SK-MEL-5 (cell line): ENCODE data around the gene ARNT2. TPM values are rescaled to one million over a fixed set of nuclear protein-coding genes. Genes with fewer than 3 reads are reported as not detected.

Experiments used
- DNase-seq: peaks from one replicate; pipeline ENCODE4 v3.0.0-alpha.2; 2016; ENCODE audit warnings: low read depth, low spot score
- in situ Hi-C: cut with HindIII; loops from 2 replicates; pipeline ENCODE4 v1.10.0; 2016; ENCODE audit warnings: low sequenced_read_pairs, high pct_unique_total_duplicates, low pct_unique_long_range_greater_than_20kb
- total RNA-seq: library from RNA; depleted of rRNA; stranded (reverse); fragments of >200 nt; shearing (Covaris generic); gene quantifications from 2 replicates; pipeline ENCODE4 v1.2.3, GENCODE V29; 2014

The ARNT2 gene
- total RNA-seq, 1 experiment from 2014 or later, result 33.6 TPM

GRCh38 chr15:80550219-80550907 lies 146.2 kb downstream of the ARNT2 start:
- in situ Hi-C loops, result no loop called here
- no peak for DNase-seq

GRCh38 chr15:80550908-80551260 lies 146.7 kb downstream of the ARNT2 start:
- in situ Hi-C loops, result no loop called here
- DNase-seq, result no peak

GRCh38 chr15:80551348-80551747 lies 147.2 kb downstream of the ARNT2 start:
- no peak for DNase-seq
- in situ Hi-C loops, result no loop called here

GRCh38 chr15:80554560-80554959 lies 150.4 kb downstream of the ARNT2 start:
- in situ Hi-C loops, result no loop called here
- no peak for DNase-seq

- in situ Hi-C loops, result no loop called here
- no peak for DNase-seq
Measured at GRCh38 chr15:80556694-80557367, 152.6 kb downstream of the ARNT2 start.

- no peak for DNase-seq
- in situ Hi-C loops, result no loop called here
Measured at GRCh38 chr15:80557441-80558234, 153.5 kb downstream of the ARNT2 start.

GRCh38 chr15:80558631-80559319 lies 154.6 kb downstream of the ARNT2 start:
- in situ Hi-C loops, result no loop called here
- no peak for DNase-seq

GRCh38 chr15:80559320-80559693 lies 155.1 kb downstream of the ARNT2 start:
- no peak for DNase-seq
- in situ Hi-C loops, result no loop called here

- no peak for DNase-seq
- in situ Hi-C loops, result no loop called here
Measured at GRCh38 chr15:80559761-80560160, 155.6 kb downstream of the ARNT2 start.

GRCh38 chr15:80560601-80561400 lies 156.6 kb downstream of the ARNT2 start:
- in situ Hi-C loops, result no loop called here
- DNase-seq, result no peak

- in situ Hi-C loops, result no loop called here
- no peak for DNase-seq
Measured at GRCh38 chr15:80561500-80561899, 157.3 kb downstream of the ARNT2 start.

GRCh38 chr15:80562033-80562432 lies 157.9 kb downstream of the ARNT2 start:
- DNase-seq, result peak; percentile 38
- in situ Hi-C loops, result no loop called here

GRCh38 chr15:80562846-80563245 lies 158.7 kb downstream of the ARNT2 start:
- in situ Hi-C loops, result no loop called here
- DNase-seq, result no peak

- in situ Hi-C loops, result no loop called here
- DNase-seq, result no peak
Measured at GRCh38 chr15:80563372-80563997, 159.3 kb downstream of the ARNT2 start.

- in situ Hi-C loops, result no loop called here
Measured at GRCh38 chr15:80564056-80564455, 159.9 kb downstream of the ARNT2 start.

GRCh38 chr15:80565398-80565797 lies 161.2 kb downstream of the ARNT2 start:
- in situ Hi-C loops, result no loop called here
- DNase-seq, result no peak

More at GRCh38 chr15:80564056-80564455, 159.9 kb downstream of the ARNT2 start:
- no peak for DNase-seq

GRCh38 chr15:80565988-80566387 lies 161.8 kb downstream of the ARNT2 start:
- DNase-seq, result no peak
- in situ Hi-C loops, result no loop called here
